ENCODE results near the gene PRPSAP1. TPM values are rescaled to one million over a fixed set of nuclear protein-coding genes. Genes with fewer than 3 reads are reported as not detected.
A peak's percentile ranks its signal among the peaks of the same experiment; 100 is the strongest.

Gene PRPSAP1
- total RNA-seq, 1 experiment from 2014 or later: 63.3 TPM

DNA sequence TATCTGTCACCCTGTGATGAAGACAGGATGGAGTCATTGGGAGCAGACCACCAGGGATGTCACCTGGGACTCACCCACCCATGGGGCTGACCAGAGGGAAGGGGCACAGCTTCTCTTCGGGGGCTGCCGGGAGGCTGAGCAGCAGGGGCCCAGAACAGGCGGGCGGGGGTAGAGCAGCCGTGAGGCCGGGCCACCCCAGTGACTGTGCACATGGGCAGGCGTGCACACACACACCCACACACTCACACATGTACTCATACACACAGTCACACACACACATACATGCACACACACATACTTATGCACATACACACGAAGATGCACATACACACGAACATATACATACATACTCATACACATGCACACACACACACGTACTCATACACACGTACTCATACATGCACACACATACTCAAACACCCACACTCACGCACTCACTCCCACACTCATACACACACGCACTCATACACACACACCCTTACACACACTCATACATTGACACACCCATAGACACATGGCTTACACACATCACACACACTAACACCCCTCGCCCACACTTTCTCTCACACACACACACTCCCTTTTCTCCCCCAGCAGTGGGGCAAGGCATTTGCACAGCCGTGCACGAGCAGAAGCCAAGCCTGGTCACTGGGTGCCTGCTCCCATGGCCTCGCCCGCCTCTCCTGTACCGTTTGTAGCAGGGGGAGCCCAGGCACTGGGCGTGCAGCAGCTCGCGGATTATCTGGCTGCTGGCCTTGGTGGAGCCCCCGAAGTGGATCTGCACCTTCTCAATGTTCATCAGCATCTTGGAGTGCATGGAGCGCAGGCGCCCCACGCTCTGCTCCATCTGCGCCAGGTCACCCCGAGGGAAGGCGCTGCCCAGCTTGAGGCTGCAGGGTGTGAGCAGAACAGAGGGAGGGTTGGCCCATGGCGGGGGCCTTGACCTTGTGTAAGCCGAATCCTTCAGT is 76.1 kb downstream of the PRPSAP1 start:
- POLR2A ChIA-PET (ENCODE audit: unreplicated experiment): interaction anchor here (0.8 kb wide), 1 partner anchor 22 kb away, joined by 6 read pairs; no protein-coding TSS in a partner anchor

GRCh38 chr17:76276461-76277299 is 77.0 kb downstream of the PRPSAP1 start:
- POLR2A ChIA-PET (ENCODE audit: unreplicated experiment): interaction anchor here (0.5 kb wide), 1 partner anchor 200 kb away, joined by 4 read pairs; no protein-coding TSS in a partner anchor

More for the DNA sequence above, 76.1 kb downstream of the PRPSAP1 start:
- Histone ChIP-seq H2AFZ (no peak overlapping the region), H4K20me1 (ENCODE audit: insufficient read depth) (no peaks in the 10 kb centered on the region), H3K4me1 (replicated peaks; ENCODE audit: insufficient read depth) (peaks cover 15% of the 10 kb centered on the region), H3K36me3 (ENCODE audit: low read depth) (no peaks in the 10 kb centered on the region), H3K4me2 (no peak overlapping the region), H3K9me2 (ENCODE audit: insufficient read depth) (no peaks in the 10 kb centered on the region), H3K27me3 (ENCODE audit: insufficient read depth, low read depth) (no peaks in the 10 kb centered on the region), H3K9me3 (ENCODE audit: insufficient read depth, low read depth) (no peaks in the 10 kb centered on the region), H3K27ac (peak overlapping the region; percentile 65), H3F3A (ENCODE audit: insufficient read depth, low read depth) (peaks cover 9% of the 10 kb centered on the region), H3K79me2 (ENCODE audit: low read depth) (no peaks in the 10 kb centered on the region), H3K4me3 (no peak overlapping the region)
- DNase-seq: no peak
- intact Hi-C loops (cut with micrococcal nuclease; ENCODE audit: unreplicated experiment): loop anchor here (5.0 to 10.0 kb wide), 4 partner anchors 95 to 503 kb away; partner anchors contain the start of gene MRPL38
- TF ChIP-seq EZH2 (IDR thresholded peaks at IDR 0.05; ENCODE audit: low read depth) (no peak), CTCF (conservative IDR thresholded peaks at IDR 0.05) (no peak)
- no TSS peak for BruUV-seq (replicated peaks)
- CTCF ChIA-PET: interaction anchor here (0.7 kb wide), 1 partner anchor 154 kb away, joined by 3 read pairs; no protein-coding TSS in a partner anchor

More at GRCh38 chr17:76276461-76277299, 77.0 kb downstream of the PRPSAP1 start:
- peak; percentile 82 to 86 for DNase-seq
- peaks cover 13% of the 10 kb centered on the region for H3F3A ChIP-seq (ENCODE audit: insufficient read depth, low read depth)
- H3K4me3 ChIP-seq: no peak overlapping the region
- CTCF ChIA-PET: interaction anchor here (0.7 kb wide), 1 partner anchor 153 kb away, joined by 3 read pairs; no protein-coding TSS in a partner anchor
- H2AFZ ChIP-seq: no peak overlapping the region
- intact Hi-C loops (cut with micrococcal nuclease; ENCODE audit: unreplicated experiment): loop anchor here (5.0 to 10.0 kb wide), 4 partner anchors 94 to 502 kb away; partner anchors contain the start of gene MRPL38
- no peak for TF ChIP-seq EZH2 (IDR thresholded peaks at IDR 0.05; ENCODE audit: low read depth)
- no peak for TF ChIP-seq CTCF (conservative IDR thresholded peaks at IDR 0.05)
- H3K36me3 ChIP-seq (ENCODE audit: low read depth): no peaks in the 10 kb centered on the region
- no peaks in the 10 kb centered on the region for H3K9me3 ChIP-seq (ENCODE audit: insufficient read depth, low read depth)
- peak overlapping the region; percentile 45 for H3K4me2 ChIP-seq
- no peaks in the 10 kb centered on the region for H3K9me2 ChIP-seq (ENCODE audit: insufficient read depth)
- no peaks in the 10 kb centered on the region for H3K79me2 ChIP-seq (ENCODE audit: low read depth)
- peak overlapping the region; percentile 65 for H3K27ac ChIP-seq
- no peaks in the 10 kb centered on the region for H3K27me3 ChIP-seq (ENCODE audit: insufficient read depth, low read depth)
- H3K4me1 ChIP-seq (replicated peaks; ENCODE audit: insufficient read depth): peaks cover 15% of the 10 kb centered on the region
- no peaks in the 10 kb centered on the region for H4K20me1 ChIP-seq (ENCODE audit: insufficient read depth)
- BruUV-seq (replicated peaks): no TSS peak
